Duodenal mucosa (tissue), 2 donors: Measurements from ENCODE around the gene MDFIC2.
"Not testable (repeated sequence)": the region's sequence is repeated elsewhere in the genome, so short reads cannot be mapped to it uniquely, and the experiment has no call there.

Experiments
- H3K27ac ChIP-seq: one replicate; pipeline ENCODE4 v1.7.0; 2013; ENCODE audit warnings: low read depth, low read length
- H3K27me3 ChIP-seq, 2 donors: one replicate each; pipeline ENCODE4 v1.7.0; 2013; ENCODE audit warnings: low read length in 2 of 2, control low read depth in 1 of 2; ENCODE audit not compliant: insufficient read depth in 2 of 2, control insufficient read depth in 1 of 2
- H3K36me3 ChIP-seq, 2 donors: one replicate each; pipeline ENCODE4 v1.7.0; 2013; ENCODE audit warnings: low read length in 2 of 2, control low read depth in 1 of 2; ENCODE audit not compliant: insufficient read depth in 2 of 2, control insufficient read depth in 1 of 2
- H3K4me1 ChIP-seq, 2 donors: one replicate each; pipeline ENCODE4 v1.7.0; 2013; ENCODE audit warnings: low read length in 2 of 2, control low read depth in 1 of 2; ENCODE audit not compliant: insufficient read depth in 2 of 2, control insufficient read depth in 1 of 2
- H3K4me3 ChIP-seq, 2 donors: one replicate each; pipeline ENCODE4 v1.7.0; 2013; ENCODE audit warnings: low read length in 2 of 2, low read depth in 1 of 2
- H3K9ac ChIP-seq, 2 donors: one replicate each; pipeline ENCODE4 v1.7.0; 2013; ENCODE audit warnings: low read length in 2 of 2, low read depth in 1 of 2
- H3K9me3 ChIP-seq, 2 donors: one replicate each; pipeline ENCODE4 v1.7.0; 2013; ENCODE audit warnings: low read length in 2 of 2, control low read depth in 1 of 2; ENCODE audit not compliant: control insufficient read depth in 1 of 2

The MDFIC2 gene

GRCh38 chr3:70233812-70234211 is 78.6 kb downstream of the MDFIC2 start:
- Histone ChIP-seq H3K4me3 (no peak overlapping the region), H3K27me3 (no peaks in the 10 kb centered on the region), H3K9me3 (no peaks in the 10 kb centered on the region), H3K4me1 (no peaks in the 10 kb centered on the region), H3K9ac (no peak overlapping the region), H3K27ac (no peak overlapping the region), H3K36me3 (no peaks in the 10 kb centered on the region)

GRCh38 chr3:70233112-70233511 is 79.3 kb downstream of the MDFIC2 start:
- Histone ChIP-seq H3K27me3 (no peaks in the 10 kb centered on the region), H3K36me3 (no peaks in the 10 kb centered on the region), H3K9me3 (no peaks in the 10 kb centered on the region), H3K9ac (no peak overlapping the region), H3K4me1 (no peaks in the 10 kb centered on the region), H3K27ac (no peak overlapping the region), H3K4me3 (no peak overlapping the region)

DNA sequence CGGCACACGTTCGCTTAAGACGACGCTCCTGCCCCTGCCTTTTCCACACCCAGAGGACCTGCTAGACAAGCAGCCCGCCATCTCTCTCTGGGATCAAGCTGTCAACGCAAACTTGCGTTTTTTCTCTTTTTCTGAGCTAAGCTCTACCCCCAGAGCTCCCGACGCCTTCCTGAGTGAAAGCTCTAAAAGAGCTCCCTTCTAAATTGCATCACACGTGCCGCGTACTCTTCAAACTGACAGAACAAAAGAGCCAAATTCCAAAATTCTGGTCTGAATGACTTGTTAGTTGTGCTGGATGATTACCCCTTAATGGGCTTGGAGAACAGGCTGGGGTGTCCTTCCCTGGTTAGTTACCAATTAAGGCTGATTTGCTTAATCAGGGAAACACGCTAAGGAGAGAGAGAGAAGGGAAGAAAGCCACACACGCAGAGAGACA is 81.2 kb downstream of the MDFIC2 start:
- H3K9ac ChIP-seq, result no peak overlapping the region
- H3K27me3 ChIP-seq, result no peaks in the 10 kb centered on the region
- no peak overlapping the region for H3K4me3 ChIP-seq
- H3K9me3 ChIP-seq, result no peaks in the 10 kb centered on the region
- no peaks in the 10 kb centered on the region for H3K4me1 ChIP-seq
- H3K36me3 ChIP-seq, result no peaks in the 10 kb centered on the region
- no peak overlapping the region for H3K27ac ChIP-seq

DNA sequence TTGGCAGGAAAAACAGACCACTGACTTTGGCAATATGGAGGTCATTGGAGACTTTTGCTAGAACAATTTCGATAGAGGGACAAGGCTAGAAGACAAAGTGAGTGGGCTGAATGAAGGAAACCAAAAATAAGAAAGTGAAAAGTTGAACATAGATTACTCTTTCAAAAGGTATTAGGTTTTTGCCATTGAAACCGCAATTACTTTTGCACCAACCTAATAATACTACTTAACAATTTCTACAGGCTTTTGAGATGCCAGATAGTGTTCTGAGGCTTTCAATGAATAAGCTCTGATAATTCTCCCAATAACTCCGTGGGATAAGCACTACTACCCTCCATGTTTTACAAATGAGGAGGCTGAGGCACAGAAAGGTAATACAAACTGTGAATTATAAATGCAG is 85.0 kb downstream of the MDFIC2 start:
- no peak overlapping the region for H3K9ac ChIP-seq
- H3K27ac ChIP-seq, result no peak overlapping the region
- H3K4me3 ChIP-seq, result no peak overlapping the region
- H3K4me1 ChIP-seq, result no peaks in the 10 kb centered on the region
- no peaks in the 10 kb centered on the region for H3K36me3 ChIP-seq
- no peaks in the 10 kb centered on the region for H3K27me3 ChIP-seq
- H3K9me3 ChIP-seq, result no peaks in the 10 kb centered on the region

DNA sequence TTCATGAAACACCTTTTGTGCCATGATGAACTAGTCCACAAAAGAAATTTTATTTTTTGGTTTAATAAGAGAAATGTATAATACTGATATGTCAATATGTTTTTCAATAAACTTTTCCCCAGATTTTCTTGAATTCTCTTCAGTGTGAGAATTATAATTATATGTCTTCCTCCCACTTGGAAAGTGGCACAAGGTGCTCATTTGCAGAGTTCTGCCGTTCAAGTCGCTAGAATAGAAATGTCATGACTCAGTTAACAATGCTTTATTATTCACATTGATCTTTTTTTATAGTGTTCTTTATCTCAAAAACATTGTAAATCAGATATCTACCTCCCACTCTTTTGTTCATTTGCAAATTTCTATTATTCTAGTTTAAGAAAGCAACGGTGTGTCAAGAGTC is 87.3 kb downstream of the MDFIC2 start:
- no peak overlapping the region for H3K27ac ChIP-seq
- no peaks in the 10 kb centered on the region for H3K4me1 ChIP-seq
- no peaks in the 10 kb centered on the region for H3K36me3 ChIP-seq
- H3K9ac ChIP-seq, result no peak overlapping the region
- H3K4me3 ChIP-seq, result no peak overlapping the region
- H3K27me3 ChIP-seq, result no peaks in the 10 kb centered on the region
- H3K9me3 ChIP-seq, result no peaks in the 10 kb centered on the region

DNA sequence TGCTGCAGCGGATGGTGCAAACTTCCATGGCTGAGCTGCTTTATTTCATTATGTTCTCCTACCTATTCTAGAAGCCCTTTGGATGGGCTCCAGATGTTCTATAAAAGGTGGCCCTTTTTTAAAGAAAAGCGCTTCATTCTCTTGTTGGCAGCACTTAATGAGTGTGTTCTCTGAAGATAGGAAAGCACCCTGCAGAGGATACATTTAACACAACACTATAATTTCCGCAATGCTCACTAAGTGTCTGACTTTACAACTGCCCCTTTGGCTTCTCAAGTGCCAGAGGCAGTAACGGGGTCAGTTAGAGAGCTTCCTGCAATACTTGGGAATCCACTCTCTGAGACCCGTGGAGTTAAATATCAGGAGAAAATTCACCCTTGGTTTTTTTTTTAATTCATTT is 88.1 kb downstream of the MDFIC2 start:
- H3K36me3 ChIP-seq, result no peaks in the 10 kb centered on the region
- H3K9me3 ChIP-seq, result no peaks in the 10 kb centered on the region
- H3K27me3 ChIP-seq, result no peaks in the 10 kb centered on the region
- no peak overlapping the region for H3K4me3 ChIP-seq
- H3K27ac ChIP-seq, result no peak overlapping the region
- no peak overlapping the region for H3K9ac ChIP-seq
- H3K4me1 ChIP-seq, result no peaks in the 10 kb centered on the region

- Histone ChIP-seq H3K27me3 (no peaks in the 10 kb centered on the region), H3K4me3 (no peak overlapping the region), H3K4me1 (no peaks in the 10 kb centered on the region), H3K36me3 (no peaks in the 10 kb centered on the region), H3K9ac (no peak overlapping the region), H3K27ac (no peak overlapping the region), H3K9me3 (no peaks in the 10 kb centered on the region)
Observed at GRCh38 chr3:70218471-70218870, 94.0 kb downstream of the MDFIC2 start.

DNA sequence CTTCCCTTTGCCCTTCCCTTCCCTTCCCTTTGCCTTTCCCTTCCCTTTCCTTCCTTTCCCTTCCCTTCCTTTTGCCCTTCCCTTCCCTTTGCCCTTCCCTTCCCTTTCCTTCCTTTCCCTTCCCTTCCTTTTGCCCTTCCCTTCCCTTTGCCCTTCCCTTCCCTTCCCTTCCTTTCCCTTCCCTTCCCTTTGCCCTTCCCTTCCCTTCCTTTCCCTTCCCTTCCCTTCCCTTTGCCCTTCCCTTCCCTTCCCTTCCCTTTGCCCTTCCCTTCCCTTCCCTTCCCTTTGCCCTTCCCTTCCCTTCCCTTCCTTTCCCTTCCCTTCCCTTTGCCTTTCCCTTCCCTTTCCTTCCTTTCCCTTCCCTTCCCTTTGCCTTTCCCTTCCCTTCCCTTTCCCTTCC is 101.2 kb downstream of the MDFIC2 start:
- H3K4me1 ChIP-seq, H3K27me3 ChIP-seq, H3K36me3 ChIP-seq, H3K9ac ChIP-seq, H3K9me3 ChIP-seq, H3K27ac ChIP-seq, H3K4me3 ChIP-seq: not testable (repeated sequence)

- Histone ChIP-seq H3K9ac (no peak overlapping the region), H3K36me3 (no peaks in the 10 kb centered on the region), H3K4me3 (no peak overlapping the region), H3K4me1 (no peaks in the 10 kb centered on the region), H3K27me3 (peaks cover 0 to 2% of the 10 kb centered on the region in 2 donors), H3K9me3 (no peaks in the 10 kb centered on the region), H3K27ac (no peak overlapping the region)
Observed at GRCh38 chr3:70201975-70202374, 110.5 kb downstream of the MDFIC2 start.

DNA sequence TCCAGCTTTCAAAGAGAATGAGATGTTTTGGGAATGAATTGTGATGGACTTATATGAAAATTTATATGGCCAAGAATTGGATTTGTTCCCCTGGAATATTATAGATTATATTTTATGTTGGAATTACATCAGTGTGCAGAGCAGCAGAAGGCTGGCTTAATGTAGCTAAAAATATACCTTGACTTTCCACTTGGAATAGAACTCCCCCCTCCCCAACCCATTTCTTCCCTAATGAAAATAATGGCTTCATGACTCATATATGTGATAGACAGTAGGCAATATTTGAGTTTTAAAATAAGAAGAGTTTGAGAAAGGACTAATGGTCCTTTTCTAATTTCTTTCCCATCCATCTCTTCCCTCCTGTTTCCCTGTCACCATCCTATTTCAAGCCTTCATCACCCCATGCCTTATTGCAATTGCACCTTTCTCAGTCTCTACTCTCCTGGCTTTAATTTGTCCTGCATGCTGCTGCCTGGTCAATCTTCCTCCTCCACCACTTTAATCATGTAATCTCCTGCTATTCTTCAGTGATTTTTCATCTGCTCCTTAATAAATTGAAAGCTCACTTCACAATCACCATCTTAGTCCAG is 122.5 kb downstream of the MDFIC2 start:
- Histone ChIP-seq H3K36me3 (no peaks in the 10 kb centered on the region), H3K9me3 (no peaks in the 10 kb centered on the region), H3K4me1 (no peaks in the 10 kb centered on the region), H3K27me3 (no peaks in the 10 kb centered on the region), H3K27ac (no peak overlapping the region), H3K9ac (no peak overlapping the region), H3K4me3 (no peak overlapping the region)

- Histone ChIP-seq H3K27ac (no peak overlapping the region), H3K27me3 (peaks cover 0 to 5% of the 10 kb centered on the region in 2 donors), H3K9me3 (no peaks in the 10 kb centered on the region), H3K9ac (no peak overlapping the region), H3K4me1 (no peaks in the 10 kb centered on the region), H3K4me3 (no peak overlapping the region), H3K36me3 (no peaks in the 10 kb centered on the region)
Observed at GRCh38 chr3:70186221-70186620, 126.2 kb downstream of the MDFIC2 start.
